Measurements from ENCODE around the gene CDC42EP4. TPM values are rescaled to one million over a fixed set of nuclear protein-coding genes. Genes with fewer than 3 reads are reported as not detected.

CDC42EP4 gene
- total RNA-seq, 6 donors from 2014 or later, result 28.3 to 65.7 (median 52.9) TPM

DNA sequence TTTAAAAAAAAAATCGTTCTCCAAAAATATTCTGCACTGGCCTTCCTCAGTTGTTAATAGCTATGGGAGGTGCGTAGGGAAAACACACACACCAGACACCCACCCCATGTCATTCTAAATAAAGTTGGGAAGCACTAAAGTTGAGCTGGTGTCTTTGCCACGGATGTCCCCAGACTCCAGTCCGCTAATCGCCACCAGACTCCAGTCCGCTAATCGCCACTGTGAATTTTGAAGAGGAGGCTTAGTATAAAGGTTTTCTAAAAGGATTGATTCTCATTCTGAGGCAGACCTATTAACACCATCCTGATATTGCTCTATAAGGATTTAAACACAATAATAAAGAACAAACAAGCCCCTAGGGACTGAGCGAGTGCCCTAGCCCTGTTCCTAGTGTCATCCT, 27.4 kb downstream of the CDC42EP4 start:
- H3K27me3 ChIP-seq, result no peaks in the 10 kb centered on the region
- WGBS, 2 donors, result 83 to 86% methylated on average over 8 of the region's 8 CpGs
- H3K36me3 ChIP-seq, result peaks cover 11 to 59% (median 23%) of the 10 kb centered on the region in 4 donors
- no peak for DNase-seq
- no peak for ATAC-seq (ENCODE audit: low FRiP score in 2 of 2)
- no peaks in the 10 kb centered on the region for H3K9me3 ChIP-seq
- H3K27ac ChIP-seq, result peak overlapping the region in 1 of 4 donors; percentile 30
- no peak for TF ChIP-seq POLR2A (IDR thresholded peaks at IDR 0.05)
- TF ChIP-seq, protein P1, sequence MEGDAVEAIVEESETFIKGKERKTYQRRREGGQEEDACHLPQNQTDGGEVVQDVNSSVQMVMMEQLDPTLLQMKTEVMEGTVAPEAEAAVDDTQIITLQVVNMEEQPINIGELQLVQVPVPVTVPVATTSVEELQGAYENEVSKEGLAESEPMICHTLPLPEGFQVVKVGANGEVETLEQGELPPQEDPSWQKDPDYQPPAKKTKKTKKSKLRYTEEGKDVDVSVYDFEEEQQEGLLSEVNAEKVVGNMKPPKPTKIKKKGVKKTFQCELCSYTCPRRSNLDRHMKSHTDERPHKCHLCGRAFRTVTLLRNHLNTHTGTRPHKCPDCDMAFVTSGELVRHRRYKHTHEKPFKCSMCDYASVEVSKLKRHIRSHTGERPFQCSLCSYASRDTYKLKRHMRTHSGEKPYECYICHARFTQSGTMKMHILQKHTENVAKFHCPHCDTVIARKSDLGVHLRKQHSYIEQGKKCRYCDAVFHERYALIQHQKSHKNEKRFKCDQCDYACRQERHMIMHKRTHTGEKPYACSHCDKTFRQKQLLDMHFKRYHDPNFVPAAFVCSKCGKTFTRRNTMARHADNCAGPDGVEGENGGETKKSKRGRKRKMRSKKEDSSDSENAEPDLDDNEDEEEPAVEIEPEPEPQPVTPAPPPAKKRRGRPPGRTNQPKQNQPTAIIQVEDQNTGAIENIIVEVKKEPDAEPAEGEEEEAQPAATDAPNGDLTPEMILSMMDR (IDR thresholded peaks at IDR 0.05), result no peak
- TF ChIP-seq POLR2AphosphoS5 (IDR thresholded peaks at IDR 0.05), result no peak
- no peak for TF ChIP-seq EP300 (IDR thresholded peaks at IDR 0.05)
- no peak overlapping the region for H3K4me3 ChIP-seq
- H3K4me1 ChIP-seq, result peaks cover 20 to 34% (median 32%) of the 10 kb centered on the region in 4 donors

DNA sequence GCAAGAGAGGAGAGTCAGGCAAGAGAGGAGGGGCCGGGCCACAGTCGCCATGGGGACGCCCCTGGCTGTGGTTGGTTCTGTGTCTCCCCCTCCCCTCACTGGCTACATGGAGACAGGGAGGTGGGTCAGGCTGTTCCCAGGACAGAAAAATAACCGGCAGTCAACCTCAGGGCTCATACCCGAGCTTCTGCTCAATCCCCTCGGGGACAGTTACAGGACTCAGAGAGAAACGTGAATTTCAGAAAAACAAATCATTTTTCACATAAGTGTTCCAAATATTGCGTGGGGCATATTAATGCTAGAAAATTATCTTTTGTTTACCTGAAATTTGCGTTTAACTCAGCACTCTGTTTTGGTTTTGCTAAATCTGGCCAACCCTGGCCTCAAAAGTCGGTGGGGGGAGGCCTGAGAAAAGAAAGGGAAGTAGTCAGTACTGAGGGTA, 27.9 kb downstream of the CDC42EP4 start:
- TF ChIP-seq EP300 (IDR thresholded peaks at IDR 0.05) (no peak), POLR2AphosphoS5 (IDR thresholded peaks at IDR 0.05) (no peak), POLR2A (IDR thresholded peaks at IDR 0.05) (no peak)
- TF ChIP-seq, protein P1 (IDR thresholded peaks at IDR 0.05), result no peak
- Histone ChIP-seq H3K36me3 (peaks cover 11 to 59% (median 23%) of the 10 kb centered on the region in 4 donors), H3K4me1 (peaks cover 18 to 34% (median 31%) of the 10 kb centered on the region in 4 donors), H3K27ac (no peak overlapping the region), H3K27me3 (no peaks in the 10 kb centered on the region), H3K9me3 (no peaks in the 10 kb centered on the region), H3K4me3 (no peak overlapping the region)
- ATAC-seq (ENCODE audit: low FRiP score in 2 of 2) (no peak), DNase-seq (no peak)
- 71 to 74% methylated on average over 10 of the region's 10 CpGs for WGBS, 2 donors

DNA sequence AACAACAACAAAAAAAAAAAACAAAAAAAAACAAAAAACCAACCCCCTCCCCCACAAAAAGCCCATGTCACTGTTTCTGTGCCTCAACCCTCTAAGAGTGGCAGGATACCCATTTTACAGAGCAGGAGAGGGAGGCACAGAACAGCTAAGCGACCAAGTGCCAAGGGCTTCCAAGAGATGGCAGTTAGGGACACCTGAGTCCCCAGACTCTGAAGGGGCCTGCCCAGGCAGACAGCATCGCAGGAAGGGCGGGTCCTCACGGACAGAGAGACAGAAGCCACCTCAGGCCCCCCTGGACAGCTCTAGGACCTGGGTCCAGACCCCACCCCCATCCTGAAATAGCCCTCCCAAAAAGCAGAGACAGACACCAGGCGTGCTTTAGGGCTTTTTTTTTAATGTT, 28.6 kb downstream of the CDC42EP4 start:
- peaks cover 18 to 34% (median 31%) of the 10 kb centered on the region in 4 donors for H3K4me1 ChIP-seq
- no peak for TF ChIP-seq EP300 (IDR thresholded peaks at IDR 0.05)
- no peak for TF ChIP-seq POLR2AphosphoS5 (IDR thresholded peaks at IDR 0.05)
- no peak for TF ChIP-seq POLR2A (IDR thresholded peaks at IDR 0.05)
- TF ChIP-seq, protein P1 (IDR thresholded peaks at IDR 0.05), result no peak
- H3K4me3 ChIP-seq, result no peak overlapping the region
- DNase-seq, result no peak
- no peak overlapping the region for H3K27ac ChIP-seq
- no peaks in the 10 kb centered on the region for H3K9me3 ChIP-seq
- peaks cover 11 to 59% (median 23%) of the 10 kb centered on the region in 4 donors for H3K36me3 ChIP-seq
- 86 to 88% methylated on average over 5 of the region's 5 CpGs for WGBS, 2 donors
- ATAC-seq (ENCODE audit: low FRiP score in 2 of 2), result no peak
- no peaks in the 10 kb centered on the region for H3K27me3 ChIP-seq

DNA sequence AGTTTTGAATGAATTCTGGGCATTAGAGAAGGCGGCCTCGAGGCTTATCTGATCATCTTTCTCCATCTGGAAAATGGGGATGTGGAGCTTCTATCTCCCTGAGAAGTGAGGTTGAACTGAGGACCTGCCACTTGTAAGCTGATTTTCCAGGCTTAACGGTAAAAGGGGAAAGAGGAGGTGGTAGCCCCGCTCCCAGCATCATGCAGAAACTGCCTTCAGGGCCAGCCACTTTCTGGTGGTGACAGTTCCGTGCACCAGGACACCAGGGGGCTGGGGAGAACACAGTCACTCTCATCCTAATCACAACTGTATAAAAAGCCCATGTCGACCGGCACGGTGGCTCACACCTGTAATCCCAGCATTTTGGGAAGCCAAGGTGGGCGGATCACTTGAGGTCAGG, 29.2 kb downstream of the CDC42EP4 start:
- H3K27me3 ChIP-seq, result no peaks in the 10 kb centered on the region
- no peak overlapping the region for H3K27ac ChIP-seq
- no peak overlapping the region for H3K4me3 ChIP-seq
- peaks cover 11 to 59% (median 23%) of the 10 kb centered on the region in 4 donors for H3K36me3 ChIP-seq
- WGBS, 2 donors, result 92 to 94% methylated on average over 9 of the region's 9 CpGs
- DNase-seq (no peak), ATAC-seq (ENCODE audit: low FRiP score in 2 of 2) (no peak)
- peaks cover 22 to 31% (median 30%) of the 10 kb centered on the region in 4 donors for H3K4me1 ChIP-seq
- H3K9me3 ChIP-seq, result no peaks in the 10 kb centered on the region
- TF ChIP-seq POLR2AphosphoS5 (IDR thresholded peaks at IDR 0.05) (no peak), POLR2A (IDR thresholded peaks at IDR 0.05) (no peak), EP300 (IDR thresholded peaks at IDR 0.05) (no peak)
- TF ChIP-seq, protein P1 (IDR thresholded peaks at IDR 0.05), result no peak

DNA sequence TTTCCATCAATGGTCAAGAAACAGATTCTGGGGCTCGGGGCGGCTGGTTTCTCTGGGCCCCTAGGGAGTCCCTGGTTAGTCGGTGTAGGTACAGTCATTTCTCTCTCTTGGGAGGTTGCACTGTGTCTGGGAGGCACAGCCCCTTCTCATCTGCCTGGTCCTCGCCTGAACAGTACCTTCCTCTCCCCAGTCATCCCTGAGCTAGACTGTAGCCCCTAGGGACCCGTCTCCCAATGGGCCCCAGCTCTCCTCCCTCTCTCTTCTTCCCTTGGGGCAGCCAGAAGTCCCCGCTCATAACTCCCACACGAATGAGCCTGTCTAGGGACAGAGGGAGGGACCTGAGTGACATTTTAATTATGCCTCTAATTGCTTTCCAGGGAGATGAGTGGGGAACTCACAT, 29.9 kb downstream of the CDC42EP4 start:
- TF ChIP-seq POLR2A (IDR thresholded peaks at IDR 0.05) (no peak), POLR2AphosphoS5 (IDR thresholded peaks at IDR 0.05) (no peak), EP300 (IDR thresholded peaks at IDR 0.05) (no peak)
- TF ChIP-seq, protein P1 (IDR thresholded peaks at IDR 0.05), result no peak
- Histone ChIP-seq H3K4me1 (peaks cover 19 to 24% (median 23%) of the 10 kb centered on the region in 4 donors), H3K9me3 (no peaks in the 10 kb centered on the region), H3K36me3 (peaks cover 11 to 57% (median 23%) of the 10 kb centered on the region in 4 donors), H3K27me3 (no peaks in the 10 kb centered on the region), H3K4me3 (no peak overlapping the region), H3K27ac (no peak overlapping the region)
- 69 to 94% methylated on average over 4 to 7 of the region's 7 CpGs for WGBS, 2 donors
- DNase-seq (no peak), ATAC-seq (ENCODE audit: low FRiP score in 2 of 2) (no peak)

All from upper lobe of left lung (tissue), 6 donors.